ENCODE data around the gene TMEM39B.

DNA sequence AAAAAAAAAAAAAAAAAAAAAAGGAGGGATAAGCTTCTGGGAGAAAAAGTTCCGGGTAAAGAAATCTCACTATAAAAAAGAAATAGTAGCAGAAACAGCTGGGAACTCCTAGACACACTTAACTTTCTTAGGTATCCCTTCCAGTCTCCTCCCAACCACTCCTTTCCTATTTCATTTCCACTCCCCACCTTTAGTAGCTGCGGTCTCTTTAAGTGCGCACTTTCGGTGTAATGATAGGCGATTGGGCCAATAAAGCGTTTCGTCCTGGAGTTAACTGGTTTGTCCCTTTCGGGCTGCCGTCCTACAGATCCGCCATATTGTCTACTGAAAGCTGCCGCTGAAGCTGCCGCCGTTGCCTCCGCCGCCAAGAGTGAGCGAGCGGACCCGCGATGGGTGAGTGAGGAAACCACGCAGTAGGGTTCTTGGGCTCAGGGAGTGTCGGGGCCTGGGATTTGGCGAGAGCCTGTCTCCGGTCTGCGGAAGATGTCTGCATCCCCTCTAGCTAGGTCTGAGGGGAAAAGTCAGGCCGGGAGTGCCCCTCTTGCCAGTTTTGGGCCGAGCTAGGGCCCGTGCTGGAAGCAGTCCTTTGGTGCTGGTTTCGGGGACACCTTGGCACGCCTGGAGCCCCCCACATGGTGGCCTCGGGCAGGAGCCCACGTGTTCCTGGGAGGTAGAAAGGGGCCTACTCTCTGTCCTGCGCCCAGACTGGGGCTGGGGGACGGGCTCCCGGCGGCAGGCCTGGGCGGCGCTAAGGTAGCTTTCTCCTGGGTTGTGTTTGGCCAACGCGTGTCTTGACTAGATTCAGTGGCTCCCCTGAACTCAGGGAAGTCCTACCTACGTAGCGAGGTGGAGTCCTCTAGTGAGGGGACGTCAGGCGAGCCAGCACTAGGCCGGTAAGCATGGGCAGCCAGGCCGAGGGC, 35.3 kb downstream of the TMEM39B start, which contains the start of gene KPNA6:
- TF ChIP-seq, protein P1, sequence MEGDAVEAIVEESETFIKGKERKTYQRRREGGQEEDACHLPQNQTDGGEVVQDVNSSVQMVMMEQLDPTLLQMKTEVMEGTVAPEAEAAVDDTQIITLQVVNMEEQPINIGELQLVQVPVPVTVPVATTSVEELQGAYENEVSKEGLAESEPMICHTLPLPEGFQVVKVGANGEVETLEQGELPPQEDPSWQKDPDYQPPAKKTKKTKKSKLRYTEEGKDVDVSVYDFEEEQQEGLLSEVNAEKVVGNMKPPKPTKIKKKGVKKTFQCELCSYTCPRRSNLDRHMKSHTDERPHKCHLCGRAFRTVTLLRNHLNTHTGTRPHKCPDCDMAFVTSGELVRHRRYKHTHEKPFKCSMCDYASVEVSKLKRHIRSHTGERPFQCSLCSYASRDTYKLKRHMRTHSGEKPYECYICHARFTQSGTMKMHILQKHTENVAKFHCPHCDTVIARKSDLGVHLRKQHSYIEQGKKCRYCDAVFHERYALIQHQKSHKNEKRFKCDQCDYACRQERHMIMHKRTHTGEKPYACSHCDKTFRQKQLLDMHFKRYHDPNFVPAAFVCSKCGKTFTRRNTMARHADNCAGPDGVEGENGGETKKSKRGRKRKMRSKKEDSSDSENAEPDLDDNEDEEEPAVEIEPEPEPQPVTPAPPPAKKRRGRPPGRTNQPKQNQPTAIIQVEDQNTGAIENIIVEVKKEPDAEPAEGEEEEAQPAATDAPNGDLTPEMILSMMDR (IDR thresholded peaks at IDR 0.05) = peak in 2 of 5 experiments; percentile 25 to 36
- TF ChIP-seq POLR2A (IDR thresholded peaks at IDR 0.05) (peak in 1 of 2 donors; percentile 59), EP300 (IDR thresholded peaks at IDR 0.05) (peak; percentile 71 to 95)
